ENCODE results near the gene GADD45A.

- TF ChIP-seq POLR2A (IDR thresholded peaks at IDR 0.05), result no peak
- TF ChIP-seq, protein P1, sequence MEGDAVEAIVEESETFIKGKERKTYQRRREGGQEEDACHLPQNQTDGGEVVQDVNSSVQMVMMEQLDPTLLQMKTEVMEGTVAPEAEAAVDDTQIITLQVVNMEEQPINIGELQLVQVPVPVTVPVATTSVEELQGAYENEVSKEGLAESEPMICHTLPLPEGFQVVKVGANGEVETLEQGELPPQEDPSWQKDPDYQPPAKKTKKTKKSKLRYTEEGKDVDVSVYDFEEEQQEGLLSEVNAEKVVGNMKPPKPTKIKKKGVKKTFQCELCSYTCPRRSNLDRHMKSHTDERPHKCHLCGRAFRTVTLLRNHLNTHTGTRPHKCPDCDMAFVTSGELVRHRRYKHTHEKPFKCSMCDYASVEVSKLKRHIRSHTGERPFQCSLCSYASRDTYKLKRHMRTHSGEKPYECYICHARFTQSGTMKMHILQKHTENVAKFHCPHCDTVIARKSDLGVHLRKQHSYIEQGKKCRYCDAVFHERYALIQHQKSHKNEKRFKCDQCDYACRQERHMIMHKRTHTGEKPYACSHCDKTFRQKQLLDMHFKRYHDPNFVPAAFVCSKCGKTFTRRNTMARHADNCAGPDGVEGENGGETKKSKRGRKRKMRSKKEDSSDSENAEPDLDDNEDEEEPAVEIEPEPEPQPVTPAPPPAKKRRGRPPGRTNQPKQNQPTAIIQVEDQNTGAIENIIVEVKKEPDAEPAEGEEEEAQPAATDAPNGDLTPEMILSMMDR (IDR thresholded peaks at IDR 0.05 in 4 of 5, conservative IDR thresholded peaks at IDR 0.05 in 1 of 5), result no peak
These were observed 2.3 kb upstream of the GADD45A start for GRCh38 chr1:67682659-67683197.
